Ovary (tissue), 3 donors: ENCODE results near the gene PDE3B.

Experiments used
- CTCF ChIP-seq, 3 donors: fragments of 450-650 bp in 2 of 3; fragments of 200-600 bp in 1 of 3; IDR thresholded peaks; one replicate each; pipeline versions ENCODE4 v1.5.1 to v1.8.0; 2016 to 2022; ENCODE audit warnings: antibody characterized with exemption in 3 of 3, mild to moderate bottlenecking in 1 of 3
- EP300 ChIP-seq: sonication (generic); formaldehyde crosslinking; IDR thresholded peaks from one replicate; pipeline ENCODE4 v1.6.1; 2017; ENCODE audit warnings: antibody characterized with exemption
- POLR2A ChIP-seq: fragments of 450-650 bp; IDR thresholded peaks from one replicate; pipeline ENCODE4 v1.6.1; 2017; ENCODE audit warnings: antibody characterized with exemption, mild to moderate bottlenecking, moderate library complexity
- donor health status: DM: no; HTN: no; CAD: no.

- TF ChIP-seq POLR2A (no peak), CTCF (IDR thresholded peaks at IDR 0.05) (no peak), EP300 (no peak)
Measured at GRCh38 chr11:14705067-14705466, 61.5 kb downstream of the PDE3B start.
